IMR-90 (cell line): Measurements from ENCODE around the gene NECAB2. TPM values are rescaled to one million over a fixed set of nuclear protein-coding genes. Genes with fewer than 3 reads are reported as not detected.

Experiments
- ATAC-seq: fragments of 200-7000 bp; cut with Tn5 transposase; 2 replicates; pipeline ENCODE4 v1.9.1; 2020; ENCODE audit warnings: low read depth, mild to moderate bottlenecking, moderate library complexity
- BruUV-seq: library from RNA; stranded (reverse); fragments of 400-500 nt; replicated peaks from 2 replicates; lab custom pipeline; 2021; lab: Mats Ljungman, UMichigan
- CTCF ChIA-PET: fragments of 300-600 bp; formaldehyde crosslinking; extraction: SDS; loops from one replicate; lab custom pipeline; 2021; ENCODE audit warnings: antibody characterized with exemption; lab: Yijun Ruan, JAX
- POLR2A ChIA-PET: fragments of 300-600 bp; sonication (Branson Sonifier 250); formaldehyde crosslinking; loops from one replicate; lab custom pipeline; 2022; ENCODE audit warnings: antibody characterized with exemption; ENCODE audit not compliant: unreplicated experiment; lab: Charles Lee
- DNase-seq: peaks from one replicate; pipeline ENCODE4 v3.0.0; 2013
- H2AFZ ChIP-seq: replicated peaks from 2 replicates; pipeline ENCODE3; 2013; ENCODE audit warnings: low read length, mild to moderate bottlenecking; ENCODE audit not compliant: poor library complexity
- H2AK5ac ChIP-seq: 2 replicates; pipeline ENCODE4 v1.6.1; 2013; ENCODE audit warnings: low read depth, low read length, inconsistent platforms
- H2AK9ac ChIP-seq: replicated peaks from 2 replicates; pipeline ENCODE3; 2013; ENCODE audit warnings: mild to moderate bottlenecking, low read depth, low read length, moderate library complexity; ENCODE audit not compliant: poor library complexity
- H2BK120ac ChIP-seq: 2 replicates; pipeline ENCODE4 v1.6.1; 2013; ENCODE audit warnings: low read depth, low read length, inconsistent platforms
- H2BK15ac ChIP-seq: 3 replicates; pipeline ENCODE4 v1.6.1; 2013; ENCODE audit warnings: low read depth, low read length, inconsistent platforms
- H2BK20ac ChIP-seq: 2 replicates; pipeline ENCODE4 v1.6.1; 2013; ENCODE audit warnings: low read depth, mild to moderate bottlenecking, inconsistent platforms, low read length, moderate library complexity
- H2BK5ac ChIP-seq: 2 replicates; pipeline ENCODE4 v1.6.1; 2013; ENCODE audit warnings: mild to moderate bottlenecking, low read depth, low read length, inconsistent platforms; ENCODE audit not compliant: poor library complexity, severe bottlenecking
- H3K14ac ChIP-seq: replicated peaks from 2 replicates; pipeline ENCODE4 v1.6.1; 2013; ENCODE audit warnings: low read depth, low read length, inconsistent platforms
- H3K18ac ChIP-seq: 2 replicates; pipeline ENCODE4 v1.6.1; 2013; ENCODE audit warnings: low read depth, low read length, control low read depth
- H3K23ac ChIP-seq: 2 replicates; pipeline ENCODE4 v1.6.1; 2013; ENCODE audit warnings: low read depth, low read length, inconsistent platforms
- H3K27ac ChIP-seq: 2 replicates; pipeline ENCODE4 v1.5.1; 2013; ENCODE audit warnings: mild to moderate bottlenecking, control low read depth, low read length; ENCODE audit not compliant: insufficient read depth
- H3K27me3 ChIP-seq: 2 replicates; pipeline ENCODE4 v1.6.1; 2013; ENCODE audit warnings: low read length; ENCODE audit not compliant: control insufficient read depth, insufficient read depth
- H3K36me3 ChIP-seq: 2 replicates; pipeline ENCODE4 v1.6.1; 2013; ENCODE audit warnings: low read length, mixed read lengths; ENCODE audit not compliant: control insufficient read depth, insufficient read depth
- H3K4ac ChIP-seq: 2 replicates; pipeline ENCODE4 v1.6.1; 2013; ENCODE audit warnings: low read depth, low read length, inconsistent platforms
- H3K4me1 ChIP-seq: 2 replicates; pipeline ENCODE4 v1.6.1; 2013; ENCODE audit warnings: low read length, mixed read lengths; ENCODE audit not compliant: control insufficient read depth, insufficient read depth
- H3K4me2 ChIP-seq: 2 replicates; pipeline ENCODE4 v1.6.1; 2013; ENCODE audit warnings: low read depth, mild to moderate bottlenecking, control low read depth, low read length, moderate library complexity
- H3K4me3 ChIP-seq: 2 replicates; pipeline ENCODE4 v1.5.1; 2013; ENCODE audit warnings: low read depth, mild to moderate bottlenecking, control low read depth, low read length, moderate library complexity; ENCODE audit not compliant: insufficient read depth
- H3K56ac ChIP-seq: 2 replicates; pipeline ENCODE4 v1.6.1; 2013; ENCODE audit warnings: low read length, inconsistent platforms; ENCODE audit not compliant: insufficient read depth; ENCODE audit errors: extremely low read depth
- H3K79me1 ChIP-seq, 2 experiments: 2 replicates each; pipeline ENCODE4 v1.6.1; 2013; ENCODE audit warnings: low read length in 2 of 2, inconsistent platforms in 1 of 2, low read depth in 1 of 2
- H3K9ac ChIP-seq: 2 replicates; pipeline ENCODE4 v1.6.1; 2013; ENCODE audit warnings: low read depth, low read length, control low read depth
- H3K9me1 ChIP-seq: 2 replicates; pipeline ENCODE4 v1.6.1; 2013; ENCODE audit warnings: low read length, inconsistent platforms; ENCODE audit not compliant: insufficient read depth
- H3K9me3 ChIP-seq: 2 replicates; pipeline ENCODE4 v1.6.1; 2013; ENCODE audit warnings: low read length; ENCODE audit not compliant: control insufficient read depth, insufficient read depth
- H4K20me1 ChIP-seq: 2 replicates; pipeline ENCODE4 v1.6.1; 2013; ENCODE audit warnings: low read length, inconsistent platforms; ENCODE audit not compliant: insufficient read depth
- H4K5ac ChIP-seq: 2 replicates; pipeline ENCODE4 v1.6.1; 2013; ENCODE audit warnings: mild to moderate bottlenecking, low read depth, low read length, control low read depth
- H4K8ac ChIP-seq, 2 experiments: 2 replicates each; pipeline ENCODE4 v1.6.1; 2013; ENCODE audit warnings: low read depth in 2 of 2, low read length in 2 of 2, control low read depth in 1 of 2, inconsistent platforms in 1 of 2
- H4K91ac ChIP-seq: 2 replicates; pipeline ENCODE4 v1.6.1; 2013; ENCODE audit warnings: low read depth, low read length, inconsistent platforms; ENCODE audit not compliant: insufficient read depth
- CEBPB ChIP-seq: IDR thresholded peaks from 2 replicates; pipeline ENCODE4 v1.6.1; 2012; ENCODE audit warnings: low read depth, low read length, improper control_type of control experiment
- FOS ChIP-seq: fragments of 150-350 bp; IDR thresholded peaks from 2 replicates; pipeline ENCODE4 v1.6.1; 2016; ENCODE audit warnings: low read depth, low read length
- MAFK ChIP-seq: IDR thresholded peaks from 2 replicates; pipeline ENCODE4 v1.6.1; 2012; ENCODE audit warnings: low read depth, low read length, improper control_type of control experiment
- POLR2A ChIP-seq: IDR thresholded peaks from 2 replicates; pipeline ENCODE4 v1.6.1; 2012; ENCODE audit warnings: mild to moderate bottlenecking, low read depth, low read length
- WGBS, 2 experiments: methylation state at CpG; one replicate each; pipeline versions ENCODE4 v1.1.5 to v1.1.7; 2013; ENCODE audit warnings: missing lambda C conversion rate in 2 of 2; ENCODE audit not compliant: insufficient read length in 1 of 2; ENCODE audit errors: extremely low coverage in 2 of 2; 5-methylcytosine and 5-hydroxymethylcytosine counted together
- dilution Hi-C: fragments of 300-500 bp; cut with HindIII; formaldehyde crosslinking; loops from one replicate; pipeline ENCODE4 v1.14.3; 2018; ENCODE audit warnings: low sequenced_read_pairs; ENCODE audit not compliant: unreplicated experiment
- in situ Hi-C: fragments of 300-500 bp; cut with MboI; formaldehyde crosslinking; loops from 3 replicates; pipeline ENCODE4 v1.14.3; 2019; ENCODE audit warnings: low sequenced_read_pairs, inconsistent platforms, mixed read lengths
- intact Hi-C: fragments of 100-400 bp; cut with micrococcal nuclease; formaldehyde crosslinking; loops from 2 replicates; pipeline ENCODE4 v1.10.0; 2022
- polyA plus RNA-seq, 3 experiments: library from polyadenylated mRNA; depleted of rRNA; stranded (reverse); fragments of >200 nt; gene quantifications; 2 replicates each; pipeline ENCODE4 v1.2.3, GENCODE V29; 2012; ENCODE audit warnings: low replicate concordance in 1 of 3
- total RNA-seq: library from RNA; depleted of rRNA; stranded (reverse); fragments of >200 nt; gene quantifications from 2 replicates; pipeline ENCODE4 v1.2.3, GENCODE V29; 2012

Gene NECAB2
- total and polyA plus RNA-seq, 2 of the 4 experiments (the other 2 are of a cell fraction), result 0.27 TPM; not detected in 1

DNA sequence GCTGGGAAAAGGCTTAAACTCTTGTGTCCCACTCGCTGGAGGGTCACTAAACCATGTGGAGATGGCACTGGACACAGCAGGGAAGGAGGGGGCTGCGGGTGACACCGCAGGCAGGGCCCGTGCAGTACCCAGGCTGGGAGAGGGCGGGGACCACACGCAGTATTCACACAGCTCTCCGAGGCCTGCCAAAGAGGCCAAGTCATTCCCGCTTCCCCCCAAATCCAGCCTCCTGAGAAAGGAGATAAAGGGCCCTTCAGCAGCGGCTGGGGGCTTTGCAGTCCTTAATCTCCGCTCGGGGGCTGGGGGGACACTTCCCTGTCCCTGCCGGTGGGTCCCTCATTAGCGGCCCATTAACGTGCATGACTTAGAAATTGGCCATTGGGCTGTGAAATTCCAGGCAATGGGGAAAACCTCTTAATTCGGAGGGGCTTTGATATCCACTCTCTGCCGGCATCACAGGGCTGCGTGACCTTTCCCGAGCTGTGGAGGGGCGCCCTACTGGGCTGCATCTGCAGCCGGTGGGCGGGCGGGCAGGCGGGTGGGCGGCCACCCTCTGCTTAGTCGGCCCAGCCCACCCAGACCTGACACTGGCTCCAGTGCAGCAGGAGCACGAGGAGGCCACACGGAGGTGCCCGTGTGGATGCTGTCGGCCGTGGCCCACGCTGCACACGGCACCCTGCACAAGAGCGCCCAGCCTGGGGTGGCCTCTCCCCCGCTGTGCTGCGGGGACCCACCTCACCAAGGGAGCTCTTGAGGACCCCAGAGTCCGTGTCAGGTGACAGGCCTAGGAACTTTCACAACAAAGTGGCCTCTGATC is 77.2 kb downstream of the NECAB2 start:
- Histone ChIP-seq H4K20me1 (0 out of 2 replicates have a peak, but pooled peaks cover 3% of the 10 kb centered on the region), H2AFZ (no peak overlapping the region), H3K79me1 (no peaks in the 10 kb centered on the region), H2BK20ac (no peak overlapping the region), H3K9me1 (no peaks in the 10 kb centered on the region), H2BK15ac (no peak overlapping the region), H3K23ac (no peak overlapping the region), H3K4me1 (no peaks in the 10 kb centered on the region), H4K8ac (no peak overlapping the region), H3K9me3 (no peaks in the 10 kb centered on the region), H3K14ac (no peak overlapping the region), H2AK5ac (no peak overlapping the region), H4K5ac (no peak overlapping the region), H2AK9ac (no peak overlapping the region), H2BK120ac (no peak overlapping the region), H3K4ac (no peak overlapping the region), H4K91ac (no peak overlapping the region), H3K36me3 (peaks cover 7% of the 10 kb centered on the region; the same call in 1 of the 2 replicates), H3K56ac (no peak overlapping the region), H3K4me3 (no peak overlapping the region), H3K27me3 (peaks cover 32% of the 10 kb centered on the region), H3K27ac (no peak overlapping the region), H2BK5ac (no peak overlapping the region), H3K18ac (no peak overlapping the region), H3K4me2 (no peak overlapping the region), H3K9ac (no peak overlapping the region)
- DNase-seq (no peak), ATAC-seq (no peak)
- POLR2A ChIA-PET, result no interaction called here
- in situ Hi-C loops, result no loop called here
- dilution Hi-C loops, result no loop called here
- intact Hi-C loops, result no loop called here
- CTCF ChIA-PET, result interaction anchor here (0.6 to 1.0 kb wide), 3 partner anchors 16 to 54 kb away, joined by 3 to 4 read pairs (median 3); no protein-coding TSS in a partner anchor
- WGBS, 2 experiments, result 62% methylated on average over 11 of the region's 36 CpGs; no CpG with 5 or more reads in 1 of the 2 experiments
- BruUV-seq, result no TSS peak
- TF ChIP-seq POLR2A (no peak), FOS (no peak), CEBPB (no peak), MAFK (no peak)
